Ishikawa (cell line): ENCODE data around the gene ALKBH8.

Experiments
- CREB1 ChIP-seq: IDR thresholded peaks from 2 replicates; pipeline ENCODE4 v1.6.1; 2012; ENCODE audit warnings: low read depth
- EP300 ChIP-seq: IDR thresholded peaks from 2 replicates; pipeline ENCODE4 v1.6.1; 2012; ENCODE audit warnings: borderline replicate concordance
- FOXM1 ChIP-seq: IDR thresholded peaks from 2 replicates; pipeline ENCODE4 v1.6.1; 2012; ENCODE audit warnings: low read depth, borderline replicate concordance
- MAX ChIP-seq: IDR thresholded peaks from 2 replicates; pipeline ENCODE4 v1.6.1; 2012
- NFIC ChIP-seq: IDR thresholded peaks from 2 replicates; pipeline ENCODE4 v1.6.1; 2012
- RAD21 ChIP-seq: IDR thresholded peaks from 2 replicates; pipeline ENCODE4 v1.6.1; 2012; ENCODE audit warnings: low read depth
- REST ChIP-seq: IDR thresholded peaks from 2 replicates; pipeline ENCODE4 v1.6.1; 2012; ENCODE audit warnings: low read depth, mild to moderate bottlenecking
- TAF1 ChIP-seq: IDR thresholded peaks from 2 replicates; pipeline ENCODE4 v1.6.1; 2012; ENCODE audit warnings: low read depth, mild to moderate bottlenecking
- YY1 ChIP-seq: IDR thresholded peaks from 2 replicates; pipeline ENCODE4 v1.6.1; 2012; ENCODE audit warnings: low read depth
- ZBTB7A ChIP-seq: IDR thresholded peaks from 2 replicates; pipeline ENCODE4 v1.6.1; 2012; ENCODE audit warnings: low read depth

- TF ChIP-seq RAD21 = no peak
- no peak for TF ChIP-seq FOXM1
- TF ChIP-seq EP300 = no peak
- TF ChIP-seq MAX = no peak
- TF ChIP-seq CREB1 = no peak
- no peak for TF ChIP-seq REST
- TF ChIP-seq NFIC = no peak
- no peak for TF ChIP-seq TAF1
- no peak for TF ChIP-seq YY1
- TF ChIP-seq ZBTB7A = no peak
These were observed 18.2 kb upstream of the ALKBH8 start for GRCh38 chr11:107583629-107584195.
